Brain microvascular endothelial cell (primary cell): ENCODE data around the gene PTPDC1.

Source experiments
- DNase-seq: peaks from one replicate; pipeline ENCODE4 v3.0.0-alpha.2; 2020
- H3K27ac ChIP-seq: fragments of 250-450 bp; sonication (Bioruptor Pico); 2 replicates; pipeline ENCODE4 v1.5.1; 2020; ENCODE audit warnings: mild to moderate bottlenecking, moderate library complexity
- H3K27me3 ChIP-seq: fragments of 250-450 bp; sonication (Bioruptor Pico); replicated peaks from 2 replicates; pipeline ENCODE4 v1.5.1; 2020; ENCODE audit warnings: mild to moderate bottlenecking
- H3K36me3 ChIP-seq: fragments of 250-450 bp; sonication (Bioruptor Pico); replicated peaks from 2 replicates; pipeline ENCODE4 v1.5.1; 2020; ENCODE audit warnings: mild to moderate bottlenecking
- H3K4me3 ChIP-seq: 2 replicates; pipeline ENCODE4 v1.5.1; 2011; ENCODE audit warnings: low read depth, mild to moderate bottlenecking, control low read depth, low read length, moderate library complexity
- CTCF ChIP-seq: IDR thresholded peaks from 2 replicates; pipeline ENCODE4 v1.5.1; 2011; ENCODE audit warnings: low read depth, mild to moderate bottlenecking, moderate library complexity, low read length, control low read depth, inconsistent platforms; ENCODE audit errors: missing control alignments
- in situ Hi-C: cut with HindIII; loops from 2 replicates; pipeline ENCODE4 v1.10.0; 2017; ENCODE audit warnings: low sequenced_read_pairs, low pct_ligation_motif_present

Gene PTPDC1

GRCh38 chr9:94056442-94056974 lies 27.8 kb upstream of the PTPDC1 start:
- no peak for TF ChIP-seq CTCF
- Histone ChIP-seq H3K36me3 (no peaks in the 10 kb centered on the region), H3K27me3 (no peaks in the 10 kb centered on the region), H3K27ac (peak overlapping the region; percentile 78), H3K4me3 (no peak overlapping the region)
- peak; percentile 89 for DNase-seq
- in situ Hi-C loops = no loop called here

DNA sequence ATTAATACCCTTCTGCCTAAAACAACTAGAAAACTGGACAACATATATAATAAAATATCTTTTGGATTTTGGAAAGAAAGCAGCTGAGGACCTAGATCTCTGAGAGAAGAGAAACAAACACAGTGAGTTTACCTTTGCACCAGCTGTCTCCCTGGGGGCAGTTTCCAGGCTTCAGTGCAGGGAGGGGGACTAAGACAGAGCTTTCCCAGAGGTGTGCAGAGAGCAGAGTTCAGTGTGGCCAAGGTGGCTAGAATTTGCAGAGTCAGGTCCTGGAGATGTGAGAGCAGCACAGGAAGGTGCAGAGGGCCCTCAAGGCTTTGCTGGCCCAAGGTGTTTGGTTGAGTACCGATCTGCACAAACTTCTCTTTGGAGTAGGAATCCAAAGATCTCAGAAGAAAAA lies 26.3 kb upstream of the PTPDC1 start:
- Histone ChIP-seq H3K4me3 (no peak overlapping the region), H3K36me3 (no peaks in the 10 kb centered on the region), H3K27me3 (no peaks in the 10 kb centered on the region), H3K27ac (no peak overlapping the region)
- in situ Hi-C loops = no loop called here
- no peak for DNase-seq
- TF ChIP-seq CTCF = no peak

GRCh38 chr9:94061864-94062263 lies 22.4 kb upstream of the PTPDC1 start:
- no peak for TF ChIP-seq CTCF
- in situ Hi-C loops = no loop called here
- Histone ChIP-seq H3K27me3 (no peaks in the 10 kb centered on the region), H3K36me3 (no peaks in the 10 kb centered on the region), H3K27ac (no peak overlapping the region), H3K4me3 (no peak overlapping the region)
- no peak for DNase-seq

GRCh38 chr9:94065535-94065961 lies 18.7 kb upstream of the PTPDC1 start:
- in situ Hi-C loops = no loop called here
- H3K27me3 ChIP-seq = no peaks in the 10 kb centered on the region
- DNase-seq = peak; percentile 86
- H3K27ac ChIP-seq = no peak overlapping the region
- no peaks in the 10 kb centered on the region for H3K36me3 ChIP-seq
- TF ChIP-seq CTCF = peak; percentile 85
- no peak overlapping the region for H3K4me3 ChIP-seq

- no peak overlapping the region for H3K4me3 ChIP-seq
- H3K36me3 ChIP-seq = no peaks in the 10 kb centered on the region
- H3K27me3 ChIP-seq = no peaks in the 10 kb centered on the region
- in situ Hi-C loops = no loop called here
- H3K27ac ChIP-seq = no peak overlapping the region
- TF ChIP-seq CTCF = no peak
- no peak for DNase-seq
Measured at GRCh38 chr9:94068257-94068656, 16.0 kb upstream of the PTPDC1 start.

GRCh38 chr9:94076557-94076956 lies 7.7 kb upstream of the PTPDC1 start:
- in situ Hi-C loops = loop anchor here (25.0 kb wide), 1 partner anchor 111 kb away; no protein-coding TSS in a partner anchor
- TF ChIP-seq CTCF = no peak
- no peaks in the 10 kb centered on the region for H3K27me3 ChIP-seq

More at GRCh38 chr9:94076557-94076956, 7.7 kb upstream of the PTPDC1 start:
- DNase-seq = no peak
- H3K27ac ChIP-seq = no peak overlapping the region
- H3K36me3 ChIP-seq = no peaks in the 10 kb centered on the region
- no peak overlapping the region for H3K4me3 ChIP-seq
